Mucosa of gallbladder (tissue), 1 donor: Measurements from ENCODE around the gene LRRC47. TPM values are rescaled to one million over a fixed set of nuclear protein-coding genes. Genes with fewer than 3 reads are reported as not detected.
A peak's percentile ranks its signal among the peaks of the same experiment; 100 is the strongest.
"Not testable (repeated sequence)": the region's sequence is repeated elsewhere in the genome, so short reads cannot be mapped to it uniquely, and the experiment has no call there.

ENCODE experiments used
- DNase-seq: peaks from one replicate; pipeline ENCODE4 v3.0.0-alpha.2; 2020; ENCODE audit warnings: low spot score
- total RNA-seq: library from RNA; stranded (reverse); gene quantifications from one replicate; pipeline ENCODE4 v1.2.1, GENCODE V29; 2021
- donor health status: DM: no; HTN: no; CAD: no.

LRRC47 gene
- total RNA-seq, 1 donor from 2014 or later: 43.2 TPM

DNA sequence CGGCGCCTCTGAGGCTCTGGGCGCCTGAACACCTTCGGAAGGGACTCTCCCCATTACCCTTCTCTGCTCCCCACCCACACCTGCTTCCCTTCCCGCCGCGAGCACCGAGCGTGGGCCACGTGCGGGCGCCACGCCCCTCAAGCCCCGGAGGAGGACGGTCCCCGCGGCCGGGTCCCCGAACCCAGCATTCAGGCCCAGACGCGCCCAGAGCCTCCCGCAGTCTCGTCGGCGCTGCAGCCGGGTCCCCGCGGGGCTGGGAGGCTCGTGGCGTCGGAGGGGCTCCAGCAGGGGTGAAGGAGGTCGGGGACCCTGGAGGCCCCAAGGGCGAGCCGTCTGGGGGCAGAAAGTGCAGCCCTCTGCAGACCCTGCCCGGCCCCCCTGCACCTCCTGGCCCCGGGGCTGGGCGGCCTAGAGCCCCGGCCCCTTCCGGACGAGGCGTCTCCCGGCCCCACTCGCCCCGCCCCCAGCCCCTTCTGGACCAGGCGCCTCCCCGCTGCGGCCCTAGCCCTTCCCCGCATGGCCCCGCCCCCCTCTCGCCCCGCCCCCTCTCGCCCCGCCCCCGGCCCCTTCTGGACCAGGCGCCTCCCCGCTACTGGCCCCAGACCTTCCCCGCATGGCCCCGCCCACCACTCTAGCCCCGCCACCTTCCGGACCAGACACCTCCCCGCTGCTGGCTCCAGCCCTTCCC is 24.1 kb downstream of the LRRC47 start:
- DNase-seq: peak; percentile 91

GRCh38 chr1:3771108-3772026 is 24.9 kb downstream of the LRRC47 start:
- no peak for DNase-seq

DNA sequence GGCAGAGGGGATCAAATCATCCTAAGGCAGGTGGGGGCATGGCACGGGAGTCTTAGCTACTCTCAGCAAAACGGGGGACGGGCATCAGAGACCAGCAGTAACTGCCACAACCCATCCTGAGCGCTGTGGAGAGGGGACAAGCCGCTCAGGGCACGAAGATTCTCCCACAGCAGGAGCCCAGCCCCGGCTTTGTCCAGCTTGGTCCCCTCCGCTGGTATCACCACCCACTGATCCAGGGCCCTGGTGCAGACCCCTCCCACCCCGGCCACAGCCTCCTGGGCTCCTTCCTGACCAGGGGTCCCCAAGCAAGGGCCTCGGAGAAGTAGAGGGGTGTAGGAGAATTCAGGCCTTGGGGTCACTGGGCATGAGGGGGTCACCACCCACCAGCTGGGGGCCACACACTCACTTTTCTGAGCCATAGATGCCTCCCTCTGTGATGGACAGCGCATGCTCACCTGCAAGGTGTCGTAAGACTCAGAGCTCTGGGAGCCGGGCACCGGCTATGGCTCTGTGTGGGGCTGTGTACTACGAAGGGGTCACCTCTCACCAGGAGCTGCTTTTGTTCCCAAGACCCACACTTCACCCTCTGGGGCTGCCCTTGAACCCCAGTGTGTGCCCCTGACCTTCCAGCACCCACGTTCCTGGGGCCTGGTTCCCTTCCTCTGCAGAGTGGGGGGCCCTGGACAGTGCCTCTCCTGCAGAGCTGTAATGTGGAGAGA is 26.1 kb downstream of the LRRC47 start:
- DNase-seq: no peak

GRCh38 chr1:3768811-3769390 is 27.4 kb downstream of the LRRC47 start:
- no peak for DNase-seq

- DNase-seq: no peak
Measured at GRCh38 chr1:3767328-3767925, 28.9 kb downstream of the LRRC47 start.

DNA sequence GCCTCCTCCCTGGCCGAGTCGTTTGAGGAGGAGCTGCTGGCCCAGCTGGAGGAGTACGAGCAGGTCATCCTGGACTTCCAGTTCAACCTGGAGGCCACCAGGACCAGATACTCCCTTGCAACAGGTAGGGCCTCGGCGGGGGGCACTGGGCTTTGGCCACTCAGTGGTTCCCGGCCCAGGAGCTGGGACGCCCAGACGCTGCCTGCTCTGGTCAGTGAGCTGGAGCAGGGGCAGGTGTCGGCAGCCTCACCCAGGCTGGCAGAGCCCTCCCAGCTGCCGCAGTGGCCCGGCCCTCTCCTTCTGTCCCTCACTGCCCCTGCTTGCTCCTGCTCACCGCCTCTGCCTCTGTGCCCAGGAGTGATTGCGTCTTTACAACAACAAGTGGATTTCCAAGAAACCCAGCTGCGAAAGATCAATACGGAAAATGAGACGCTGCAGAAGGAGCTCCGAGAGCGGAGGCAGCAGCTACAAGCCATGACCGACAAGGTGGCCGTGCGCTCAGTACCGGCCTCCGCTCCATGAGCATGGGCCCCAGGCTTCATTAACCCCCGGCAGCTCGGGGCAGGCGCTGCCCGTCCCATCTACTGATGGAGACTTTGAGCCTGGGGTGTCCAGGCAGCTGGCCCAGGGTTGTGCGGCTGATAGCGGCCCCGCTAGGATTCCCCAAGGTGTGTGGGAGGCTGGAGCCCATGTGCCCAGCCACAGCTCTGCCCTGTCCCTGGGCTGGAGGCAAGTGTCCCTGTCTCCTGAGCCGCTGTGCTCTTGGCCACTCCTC is 32.8 kb downstream of the LRRC47 start:
- no peak for DNase-seq

DNA sequence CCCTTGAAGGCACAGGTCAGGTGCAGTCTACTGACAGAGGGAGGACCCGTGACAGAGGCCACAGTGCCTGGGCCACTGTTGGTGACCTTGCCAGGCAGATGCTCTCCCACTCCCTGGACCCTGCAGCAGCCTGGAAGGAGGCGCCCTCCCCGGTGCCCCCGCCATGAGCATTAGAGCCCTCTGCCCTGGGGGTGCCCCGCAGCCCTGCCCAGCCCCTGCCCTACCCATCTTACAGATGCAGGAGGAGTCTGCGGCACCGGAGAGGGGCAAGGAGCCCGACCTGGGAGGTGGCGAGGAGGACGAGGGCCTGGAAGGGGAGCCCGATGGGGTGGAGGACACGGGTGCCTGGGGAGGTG is 33.4 kb downstream of the LRRC47 start:
- DNase-seq: no peak

- no peak for DNase-seq
Measured at GRCh38 chr1:3762151-3762872, 34.0 kb downstream of the LRRC47 start.

- DNase-seq: no peak
Measured at GRCh38 chr1:3761296-3762010, 34.8 kb downstream of the LRRC47 start.

DNA sequence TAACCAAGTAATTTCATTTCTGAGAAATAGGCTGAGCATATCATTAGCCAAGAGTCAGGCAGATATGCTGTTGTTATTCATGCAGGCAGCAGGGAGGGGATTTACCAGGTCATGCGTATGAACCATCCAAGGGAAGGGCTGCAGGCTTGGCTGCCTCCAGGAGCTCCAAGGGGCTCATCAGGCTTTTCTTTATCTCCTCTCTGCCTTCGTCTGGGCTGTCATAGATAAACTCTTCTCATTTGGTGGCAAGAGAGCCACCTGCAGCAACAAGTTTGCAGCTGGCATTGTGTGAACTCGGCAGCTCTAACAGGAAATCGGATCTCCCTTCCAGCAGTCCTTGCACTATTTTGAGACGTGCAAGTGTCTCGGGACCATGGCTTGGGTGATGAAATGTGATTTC is 36.5 kb downstream of the LRRC47 start:
- DNase-seq: no peak

- no peak for DNase-seq
Measured at GRCh38 chr1:3759164-3759563, 37.1 kb downstream of the LRRC47 start.

DNA sequence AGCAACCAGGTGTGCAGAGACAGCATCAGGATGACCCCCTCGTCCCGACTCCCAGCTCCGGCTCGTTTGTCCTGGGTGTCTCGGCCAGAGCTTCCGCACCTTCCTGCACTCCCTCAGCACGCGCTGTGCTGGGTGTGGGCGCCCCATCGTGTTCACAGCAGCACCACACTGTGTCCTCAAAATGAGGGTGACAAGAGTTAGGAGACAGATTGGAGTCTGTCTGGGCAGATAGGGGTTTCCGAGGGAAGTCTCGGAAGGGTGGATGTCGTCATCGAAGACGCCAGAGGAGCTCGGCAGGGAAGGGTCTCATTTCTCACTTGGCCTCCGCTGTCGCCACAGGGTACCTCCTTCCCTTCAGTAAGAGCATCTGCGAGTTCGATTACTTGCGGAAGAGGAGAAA is 39.9 kb downstream of the LRRC47 start:
- DNase-seq: no peak

- DNase-seq: no peak
Measured at GRCh38 chr1:3753656-3754454, 42.4 kb downstream of the LRRC47 start.

- DNase-seq: no peak
Measured at GRCh38 chr1:3752400-3752945, 43.8 kb downstream of the LRRC47 start, which contains the start of gene CCDC27. TSS of gene CCDC27 (plus strand) at chr1:3752450. CDS start at chr1:3752482, 32 bp downstream.

- DNase-seq: no peak
Measured at GRCh38 chr1:3750741-3751140, 45.6 kb downstream of the LRRC47 start.

DNA sequence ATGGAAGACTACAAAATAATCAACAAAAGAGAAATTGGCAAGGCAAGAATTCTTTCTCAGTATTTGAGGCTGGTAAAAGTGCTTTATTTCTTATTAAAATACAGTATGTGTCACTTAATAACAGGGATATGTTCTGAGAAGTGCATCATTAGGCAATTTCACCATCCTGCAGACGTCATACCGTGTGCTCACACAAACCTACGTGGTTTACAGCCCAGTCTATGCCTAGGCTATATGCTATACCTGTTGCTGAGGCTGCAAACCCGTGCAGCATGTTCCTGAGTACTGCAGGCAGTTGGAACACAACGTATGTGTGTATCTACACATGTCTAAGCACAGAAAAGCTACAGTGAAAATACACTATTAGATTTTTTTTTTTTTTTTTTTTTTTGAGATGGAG is 46.8 kb downstream of the LRRC47 start:
- no peak for DNase-seq

DNA sequence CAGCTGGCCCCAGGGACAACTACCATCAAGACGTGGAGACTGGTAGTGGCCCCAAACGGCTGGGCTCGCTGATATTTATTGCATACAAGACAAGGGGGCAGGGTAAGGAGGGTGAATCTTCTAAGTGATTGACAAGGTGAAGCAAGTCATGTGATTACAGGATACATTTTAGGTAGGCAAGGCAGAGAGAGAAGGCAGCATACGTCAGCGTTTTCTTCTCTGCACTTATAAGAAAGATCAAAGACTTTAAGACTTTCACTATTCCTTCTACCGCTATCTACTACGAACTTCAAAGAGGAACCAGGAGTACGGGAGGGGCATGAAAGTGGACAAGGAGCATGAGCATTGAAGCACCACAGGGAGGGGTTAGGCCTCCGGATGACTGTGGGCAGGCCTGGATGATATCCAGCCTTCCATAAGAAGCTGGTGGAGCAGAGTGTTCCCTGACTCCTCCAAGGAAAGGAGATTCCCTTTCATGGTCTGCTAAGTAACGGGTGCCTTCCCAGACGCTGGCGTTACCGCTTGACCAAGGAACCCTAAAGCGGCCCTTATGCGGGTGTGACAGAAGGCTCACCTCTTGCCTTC is 47.9 kb downstream of the LRRC47 start:
- DNase-seq: not testable (repeated sequence)

GRCh38 chr1:3747903-3748302 is 48.4 kb downstream of the LRRC47 start:
- DNase-seq: no peak
